HTERT RPE-1 (cell line): ENCODE measurements around the gene ZKSCAN8.

Experiments
- in situ Hi-C: fragments of 300-500 bp; cut with MboI; formaldehyde crosslinking; loops from 4 replicates; pipeline ENCODE4 v1.14.3; 2020; ENCODE audit warnings: low sequenced_read_pairs

ZKSCAN8 gene

GRCh38 chr6:28206527-28206926 is 64.8 kb downstream of the ZKSCAN8 start:
- in situ Hi-C loops = no loop called here

GRCh38 chr6:28206928-28207509 is 65.3 kb downstream of the ZKSCAN8 start:
- in situ Hi-C loops = no loop called here

GRCh38 chr6:28207510-28208110 is 65.9 kb downstream of the ZKSCAN8 start:
- in situ Hi-C loops = no loop called here

GRCh38 chr6:28208111-28208659 is 66.5 kb downstream of the ZKSCAN8 start:
- in situ Hi-C loops = no loop called here
